Esophagus (tissue), 2 donors: Measurements from ENCODE around the gene SGIP1. TPM values are rescaled to one million over a fixed set of nuclear protein-coding genes. Genes with fewer than 3 reads are reported as not detected.

ENCODE experiments used
- H3K27ac ChIP-seq, 2 donors: one replicate each; pipeline ENCODE4 v1.5.1; 2013; ENCODE audit warnings: low read depth in 2 of 2, mild to moderate bottlenecking in 2 of 2, inconsistent platforms in 1 of 2, low read length in 1 of 2, moderate library complexity in 1 of 2
- H3K27me3 ChIP-seq, 2 donors: one replicate each; pipeline ENCODE4 v1.6.1; 2013; ENCODE audit warnings: low read length in 2 of 2, control low read depth in 1 of 2, mild to moderate bottlenecking in 1 of 2; ENCODE audit not compliant: insufficient read depth in 2 of 2, control insufficient read depth in 1 of 2
- H3K36me3 ChIP-seq, 2 donors: one replicate each; pipeline ENCODE4 v1.6.1; 2013; ENCODE audit warnings: low read length in 1 of 2; ENCODE audit not compliant: control insufficient read depth in 2 of 2, insufficient read depth in 2 of 2
- H3K4me1 ChIP-seq, 2 donors: one replicate each; pipeline ENCODE4 v1.6.1; 2013; ENCODE audit warnings: low read length in 1 of 2; ENCODE audit not compliant: control insufficient read depth in 2 of 2, insufficient read depth in 2 of 2
- H3K4me3 ChIP-seq, 2 donors: one replicate each; pipeline ENCODE4 v1.5.1; 2013; ENCODE audit warnings: low read length in 2 of 2, mild to moderate bottlenecking in 2 of 2, low read depth in 1 of 2, moderate library complexity in 1 of 2
- H3K9me3 ChIP-seq, 2 donors: one replicate each; pipeline ENCODE4 v1.6.1; 2013; ENCODE audit warnings: mild to moderate bottlenecking in 2 of 2, low read depth in 1 of 2, low read length in 1 of 2, moderate library complexity in 1 of 2; ENCODE audit not compliant: control insufficient read depth in 2 of 2, insufficient read depth in 1 of 2
- WGBS, 2 donors: extraction: QIAGEN DNeasy Blood & Tissue Kit; methylation state at CpG; one replicate each; pipeline ENCODE4 v1.1.7; 2013; 5-methylcytosine and 5-hydroxymethylcytosine counted together
- polyA plus RNA-seq, 2 donors: library from polyadenylated mRNA; stranded (reverse); fragments of 200-250 nt; gene quantifications; one replicate each; pipeline ENCODE4 v1.2.3, GENCODE V29; 2013
- donor health status: healthy with polysubstance abuse.
- donor health status: Bipolar disorder and iron deficiency.

SGIP1 gene
- polyA plus RNA-seq, 2 donors, result 0.90 to 1.1 TPM

GRCh38 chr1:66607458-66607857, 73.5 kb downstream of the SGIP1 start:
- H3K9me3 ChIP-seq, result peaks cover 0 to 2% of the 10 kb centered on the region in 2 donors
- peaks cover 0 to 2% of the 10 kb centered on the region in 2 donors for H3K4me1 ChIP-seq
- no peak overlapping the region for H3K27ac ChIP-seq
- H3K4me3 ChIP-seq, result no peak overlapping the region
- WGBS, 2 donors, result 89 to 96% methylated on average over 2 of the region's 2 CpGs
- H3K27me3 ChIP-seq, result no peaks in the 10 kb centered on the region
- no peaks in the 10 kb centered on the region for H3K36me3 ChIP-seq

DNA sequence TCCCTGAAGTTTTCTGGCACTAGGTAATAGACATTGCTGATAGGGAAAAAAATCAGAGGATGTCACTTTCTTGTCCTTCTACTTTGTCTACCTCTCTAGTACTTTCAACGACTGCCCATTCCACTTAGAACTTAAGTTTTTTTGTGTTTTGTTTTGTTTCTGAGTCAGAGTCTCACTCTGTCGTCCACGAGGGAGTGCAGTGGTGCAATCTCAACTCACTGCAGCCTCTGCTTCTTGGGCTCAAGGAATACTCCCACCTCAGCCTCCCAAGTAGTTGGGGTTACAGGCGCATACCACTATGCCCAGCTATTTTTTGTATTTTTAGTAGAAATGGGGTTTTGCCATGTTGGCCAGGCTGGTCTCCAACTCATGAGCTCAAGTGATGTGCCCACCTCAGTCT, 79.2 kb downstream of the SGIP1 start:
- H3K9me3 ChIP-seq, result peaks cover 0 to 2% of the 10 kb centered on the region in 2 donors
- WGBS, 2 donors, result 79 to 86% methylated on average over 4 of the region's 4 CpGs

GRCh38 chr1:66617362-66618184, 83.6 kb downstream of the SGIP1 start:
- no peaks in the 10 kb centered on the region for H3K4me1 ChIP-seq
- WGBS, 2 donors, result 84 to 87% methylated on average over 4 of the region's 4 CpGs
- no peaks in the 10 kb centered on the region for H3K36me3 ChIP-seq

More for the DNA sequence above, 79.2 kb downstream of the SGIP1 start:
- Histone ChIP-seq H3K4me1 (peaks cover 0 to 2% of the 10 kb centered on the region in 2 donors), H3K27ac (no peak overlapping the region), H3K4me3 (no peak overlapping the region), H3K36me3 (no peaks in the 10 kb centered on the region), H3K27me3 (no peaks in the 10 kb centered on the region)

GRCh38 chr1:66618390-66618789, 84.4 kb downstream of the SGIP1 start:
- Histone ChIP-seq H3K27ac (no peak overlapping the region), H3K27me3 (no peaks in the 10 kb centered on the region), H3K9me3 (no peaks in the 10 kb centered on the region), H3K4me3 (no peak overlapping the region), H3K4me1 (no peaks in the 10 kb centered on the region), H3K36me3 (no peaks in the 10 kb centered on the region)

More at GRCh38 chr1:66617362-66618184, 83.6 kb downstream of the SGIP1 start:
- H3K4me3 ChIP-seq, result no peak overlapping the region
- no peaks in the 10 kb centered on the region for H3K27me3 ChIP-seq
- H3K27ac ChIP-seq, result no peak overlapping the region
- no peaks in the 10 kb centered on the region for H3K9me3 ChIP-seq

DNA sequence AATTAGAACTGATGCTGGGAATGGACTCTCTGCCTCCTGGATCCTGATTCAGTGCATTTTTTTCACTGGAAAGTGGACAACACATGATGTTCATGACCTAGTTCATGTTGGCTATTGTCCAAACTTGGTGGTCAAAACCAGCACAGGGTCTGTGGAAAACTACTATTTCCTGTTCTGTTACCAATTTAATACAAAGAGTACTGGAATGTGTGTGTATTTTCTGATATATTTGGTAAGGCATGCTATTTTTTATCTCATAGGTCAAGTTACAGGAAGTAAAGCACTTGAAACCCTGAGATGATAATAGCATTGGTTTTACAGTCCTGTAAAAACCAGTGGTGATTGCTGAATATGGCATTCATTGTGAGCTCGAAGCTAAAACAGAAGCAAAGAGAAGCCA, 89.9 kb downstream of the SGIP1 start:
- Histone ChIP-seq H3K27ac (no peak overlapping the region), H3K4me1 (no peaks in the 10 kb centered on the region), H3K27me3 (no peaks in the 10 kb centered on the region), H3K36me3 (no peaks in the 10 kb centered on the region), H3K9me3 (no peaks in the 10 kb centered on the region), H3K4me3 (no peak overlapping the region)
- WGBS, 2 donors, result 52 to 61% methylated on average over 1 of the region's 1 CpG

DNA sequence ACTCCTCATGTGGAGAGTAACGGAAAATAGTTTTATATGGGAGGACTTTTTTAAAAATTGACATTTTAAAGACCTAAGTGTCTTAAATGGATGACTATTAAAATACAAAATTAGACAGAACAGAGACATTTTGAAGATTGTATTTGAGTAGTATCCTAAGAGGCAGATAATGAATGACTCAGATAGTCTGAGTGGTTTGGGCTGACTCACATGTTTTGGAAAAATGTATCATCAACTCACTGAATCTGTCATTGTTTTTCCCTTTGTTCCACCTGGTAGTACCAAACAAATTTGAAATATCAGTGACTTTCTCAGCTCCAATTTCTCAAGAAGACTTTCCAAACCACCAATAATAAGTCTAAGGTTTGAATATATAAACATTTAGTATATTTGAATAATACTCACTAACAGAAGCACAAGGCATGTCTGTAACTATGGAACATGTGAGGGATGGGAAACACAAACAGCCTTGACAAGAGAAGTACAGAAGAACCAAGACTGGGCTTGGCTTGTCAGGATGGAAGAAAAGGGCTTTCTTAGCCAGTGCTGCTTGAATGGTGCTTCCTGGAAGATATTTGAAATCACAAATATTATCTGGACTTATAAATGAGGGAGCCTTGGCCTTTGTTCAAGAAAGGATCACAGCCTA, 90.6 kb downstream of the SGIP1 start:
- 79 to 85% methylated on average over 1 of the region's 1 CpG for WGBS, 2 donors
- H3K9me3 ChIP-seq, result no peaks in the 10 kb centered on the region
- no peaks in the 10 kb centered on the region for H3K4me1 ChIP-seq
- no peaks in the 10 kb centered on the region for H3K36me3 ChIP-seq
- H3K27me3 ChIP-seq, result no peaks in the 10 kb centered on the region
- no peak overlapping the region for H3K4me3 ChIP-seq
- H3K27ac ChIP-seq, result no peak overlapping the region

GRCh38 chr1:66626261-66626660, 92.3 kb downstream of the SGIP1 start:
- no peaks in the 10 kb centered on the region for H3K36me3 ChIP-seq
- H3K4me1 ChIP-seq, result no peaks in the 10 kb centered on the region
- H3K9me3 ChIP-seq, result no peaks in the 10 kb centered on the region
- no peak overlapping the region for H3K4me3 ChIP-seq
- H3K27ac ChIP-seq, result no peak overlapping the region
- H3K27me3 ChIP-seq, result no peaks in the 10 kb centered on the region

GRCh38 chr1:66628926-66629325, 95.0 kb downstream of the SGIP1 start:
- WGBS, 2 donors, result 84% methylated on average over 1 of the region's 1 CpG
- Histone ChIP-seq H3K36me3 (no peaks in the 10 kb centered on the region), H3K4me3 (no peak overlapping the region), H3K4me1 (no peaks in the 10 kb centered on the region), H3K27ac (no peak overlapping the region), H3K27me3 (no peaks in the 10 kb centered on the region), H3K9me3 (no peaks in the 10 kb centered on the region)

- Histone ChIP-seq H3K27me3 (no peaks in the 10 kb centered on the region), H3K36me3 (no peaks in the 10 kb centered on the region), H3K9me3 (no peaks in the 10 kb centered on the region), H3K27ac (no peak overlapping the region), H3K4me3 (no peak overlapping the region), H3K4me1 (no peaks in the 10 kb centered on the region)
- 73 to 79% methylated on average over 1 of the region's 1 CpG for WGBS, 2 donors
Measured at GRCh38 chr1:66633159-66633558, 99.2 kb downstream of the SGIP1 start.

DNA sequence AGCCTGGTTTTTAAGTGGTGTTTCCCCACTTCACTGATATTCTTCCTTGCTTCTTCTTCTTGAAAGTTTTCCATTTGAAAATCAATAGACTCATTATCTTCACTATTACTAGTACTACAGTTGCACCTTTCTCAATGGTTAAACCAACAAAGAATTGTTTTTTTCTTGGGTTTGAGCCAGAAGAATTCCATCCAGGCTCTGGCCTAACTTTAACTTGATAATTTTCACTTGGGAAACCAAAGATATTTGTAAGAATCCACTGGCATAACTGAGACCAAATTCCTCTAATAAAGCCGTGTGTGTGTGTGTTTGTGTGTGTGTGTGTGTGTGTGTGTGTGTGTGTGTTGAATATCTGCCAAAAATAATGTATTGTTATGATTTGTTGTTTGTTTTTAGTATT, 103.2 kb downstream of the SGIP1 start:
- no peak overlapping the region for H3K4me3 ChIP-seq
- no peak overlapping the region for H3K27ac ChIP-seq
- no peaks in the 10 kb centered on the region for H3K4me1 ChIP-seq
- WGBS, 2 donors, result 45 to 55% methylated on average over 1 of the region's 1 CpG
- no peaks in the 10 kb centered on the region for H3K36me3 ChIP-seq
- H3K9me3 ChIP-seq, result no peaks in the 10 kb centered on the region
- no peaks in the 10 kb centered on the region for H3K27me3 ChIP-seq
